Smooth muscle cell (in vitro differentiated cells): ENCODE data around the gene CAMK1D. TPM values are rescaled to one million over a fixed set of nuclear protein-coding genes. Genes with fewer than 3 reads are reported as not detected.

ENCODE experiments used
- DNase-seq: peaks from one replicate; lab custom pipeline; 2025; ENCODE audit not compliant: unreplicated experiment; lab: John Stamatoyannopoulos, UW
- H2AFZ ChIP-seq: fragments of 200-600 bp; sonication (generic); 2 replicates; pipeline ENCODE4 v1.6.0; 2016; ENCODE audit warnings: antibody characterized with exemption, low read depth, mild to moderate bottlenecking
- H3F3A ChIP-seq: fragments of 200-600 bp; sonication (generic); 2 replicates; pipeline ENCODE4 v1.6.0; 2017; ENCODE audit warnings: antibody characterized with exemption, low read depth
- H3K27ac ChIP-seq: fragments of 200-600 bp; sonication (generic); 2 replicates; pipeline ENCODE4 v1.5.1; 2016; ENCODE audit warnings: low read depth, mild to moderate bottlenecking
- H3K27me3 ChIP-seq: fragments of 200-600 bp; sonication (generic); 2 replicates; pipeline ENCODE4 v1.6.1; 2016; ENCODE audit warnings: low read depth, mild to moderate bottlenecking
- H3K36me3 ChIP-seq: fragments of 200-600 bp; sonication (generic); 2 replicates; pipeline ENCODE4 v1.5.1; 2016; ENCODE audit warnings: low read depth
- H3K4me1 ChIP-seq: fragments of 200-600 bp; sonication (generic); 2 replicates; pipeline ENCODE4 v1.5.1; 2016; ENCODE audit warnings: low read depth
- H3K4me2 ChIP-seq: fragments of 200-600 bp; sonication (generic); 2 replicates; pipeline ENCODE4 v1.6.0; 2016; ENCODE audit warnings: mild to moderate bottlenecking
- H3K4me3 ChIP-seq: fragments of 200-600 bp; sonication (generic); 2 replicates; pipeline ENCODE4 v1.5.1; 2016; ENCODE audit warnings: mild to moderate bottlenecking
- H3K79me2 ChIP-seq: fragments of 200-600 bp; sonication (generic); 2 replicates; pipeline ENCODE4 v1.6.0; 2016; ENCODE audit warnings: low read depth, mild to moderate bottlenecking
- H3K9ac ChIP-seq: fragments of 200-600 bp; sonication (generic); 2 replicates; pipeline ENCODE4 v1.6.0; 2016; ENCODE audit warnings: low read depth
- H3K9me3 ChIP-seq: fragments of 200-600 bp; sonication (generic); replicated peaks from 2 replicates; pipeline ENCODE4 v1.5.1; 2016; ENCODE audit warnings: low read depth
- H4K20me1 ChIP-seq: fragments of 200-600 bp; sonication (generic); 2 replicates; pipeline ENCODE4 v1.6.0; 2016; ENCODE audit warnings: low read depth
- WGBS: methylation state at CpG from one replicate; pipeline ENCODE4 v1.1.7; 2016; ENCODE audit warnings: low lambda C conversion rate; 5-methylcytosine and 5-hydroxymethylcytosine counted together
- polyA plus RNA-seq: library from polyadenylated mRNA; unstranded; fragments of >200 nt; fragmentation: Nextera tagmentation; extraction: Ambion mirVana; gene quantifications from 2 replicates; pipeline ENCODE4 v1.2.1, GENCODE V29; 2016
- total RNA-seq: library from RNA; depleted of rRNA; stranded (reverse); fragments of >200 nt; gene quantifications from 2 replicates; pipeline ENCODE4 v1.2.3, GENCODE V29; 2014
- TF ChIP-seq, protein P1 (sequence below): fragments of 200-600 bp; sonication (generic); IDR thresholded peaks from 2 replicates; pipeline ENCODE4 v1.5.1; 2017; ENCODE audit warnings: borderline replicate concordance, mild to moderate bottlenecking, antibody characterized with exemption; ENCODE audit not compliant: insufficient read depth, poor library complexity, severe bottlenecking

The CAMK1D gene
- total and polyA plus RNA-seq, 2 experiments from 2014 or later: 1.6 to 2.3 TPM

DNA sequence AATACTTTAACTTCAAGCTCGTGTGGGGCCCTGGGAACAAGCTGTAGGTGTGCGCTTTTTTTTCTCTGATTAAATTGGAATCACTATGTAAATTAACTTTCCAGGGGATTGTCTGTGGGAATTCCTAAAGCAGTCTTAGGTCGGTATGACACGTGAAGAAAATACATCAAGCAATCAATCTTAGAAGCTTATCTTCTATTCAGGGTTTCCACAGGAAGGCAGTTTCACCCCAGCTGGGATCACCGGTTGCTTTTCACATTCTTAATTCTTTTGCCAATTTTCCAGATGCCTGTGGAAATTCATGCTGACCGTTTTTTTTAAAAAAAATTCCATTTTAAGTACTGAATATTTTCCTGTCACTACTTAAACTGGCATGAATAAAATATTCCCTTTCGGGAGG is 41.9 kb downstream of the CAMK1D start:
- no peak for DNase-seq
- no peak overlapping the region for H3K27ac ChIP-seq
- H3K4me1 ChIP-seq: no peaks in the 10 kb centered on the region
- H2AFZ ChIP-seq: no peak overlapping the region
- H3K79me2 ChIP-seq: no peaks in the 10 kb centered on the region
- no peak overlapping the region for H3K4me2 ChIP-seq
- H3K27me3 ChIP-seq: peaks cover 15% of the 10 kb centered on the region
- no peaks in the 10 kb centered on the region for H3F3A ChIP-seq
- H3K4me3 ChIP-seq: no peak overlapping the region
- WGBS: 71% methylated on average over 7 of the region's 7 CpGs
- H3K9me3 ChIP-seq: no peaks in the 10 kb centered on the region
- H3K9ac ChIP-seq: no peak overlapping the region
- no peaks in the 10 kb centered on the region for H3K36me3 ChIP-seq
- TF ChIP-seq, protein P1, sequence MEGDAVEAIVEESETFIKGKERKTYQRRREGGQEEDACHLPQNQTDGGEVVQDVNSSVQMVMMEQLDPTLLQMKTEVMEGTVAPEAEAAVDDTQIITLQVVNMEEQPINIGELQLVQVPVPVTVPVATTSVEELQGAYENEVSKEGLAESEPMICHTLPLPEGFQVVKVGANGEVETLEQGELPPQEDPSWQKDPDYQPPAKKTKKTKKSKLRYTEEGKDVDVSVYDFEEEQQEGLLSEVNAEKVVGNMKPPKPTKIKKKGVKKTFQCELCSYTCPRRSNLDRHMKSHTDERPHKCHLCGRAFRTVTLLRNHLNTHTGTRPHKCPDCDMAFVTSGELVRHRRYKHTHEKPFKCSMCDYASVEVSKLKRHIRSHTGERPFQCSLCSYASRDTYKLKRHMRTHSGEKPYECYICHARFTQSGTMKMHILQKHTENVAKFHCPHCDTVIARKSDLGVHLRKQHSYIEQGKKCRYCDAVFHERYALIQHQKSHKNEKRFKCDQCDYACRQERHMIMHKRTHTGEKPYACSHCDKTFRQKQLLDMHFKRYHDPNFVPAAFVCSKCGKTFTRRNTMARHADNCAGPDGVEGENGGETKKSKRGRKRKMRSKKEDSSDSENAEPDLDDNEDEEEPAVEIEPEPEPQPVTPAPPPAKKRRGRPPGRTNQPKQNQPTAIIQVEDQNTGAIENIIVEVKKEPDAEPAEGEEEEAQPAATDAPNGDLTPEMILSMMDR: no peak
- no peaks in the 10 kb centered on the region for H4K20me1 ChIP-seq

DNA sequence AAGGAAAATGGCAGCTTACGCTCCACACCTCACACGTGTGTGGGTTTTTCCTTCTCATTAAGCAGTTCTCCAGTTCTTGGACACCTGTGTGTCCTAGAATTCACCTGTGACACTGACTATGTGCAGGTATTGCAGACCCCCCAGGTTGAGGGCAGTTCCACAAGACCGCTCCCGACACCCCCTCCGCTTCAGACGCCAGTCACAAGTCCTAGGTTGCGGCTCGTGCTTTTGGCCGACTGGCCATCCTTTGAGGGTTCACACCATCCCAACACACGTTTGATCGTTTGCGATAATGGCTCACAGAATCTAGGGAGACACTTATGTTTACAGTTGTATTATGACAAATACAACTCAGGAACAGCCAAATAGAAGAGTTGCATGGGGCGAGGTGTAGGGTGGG is 44.5 kb downstream of the CAMK1D start:
- DNase-seq: no peak
- no peak overlapping the region for H3K27ac ChIP-seq

DNA sequence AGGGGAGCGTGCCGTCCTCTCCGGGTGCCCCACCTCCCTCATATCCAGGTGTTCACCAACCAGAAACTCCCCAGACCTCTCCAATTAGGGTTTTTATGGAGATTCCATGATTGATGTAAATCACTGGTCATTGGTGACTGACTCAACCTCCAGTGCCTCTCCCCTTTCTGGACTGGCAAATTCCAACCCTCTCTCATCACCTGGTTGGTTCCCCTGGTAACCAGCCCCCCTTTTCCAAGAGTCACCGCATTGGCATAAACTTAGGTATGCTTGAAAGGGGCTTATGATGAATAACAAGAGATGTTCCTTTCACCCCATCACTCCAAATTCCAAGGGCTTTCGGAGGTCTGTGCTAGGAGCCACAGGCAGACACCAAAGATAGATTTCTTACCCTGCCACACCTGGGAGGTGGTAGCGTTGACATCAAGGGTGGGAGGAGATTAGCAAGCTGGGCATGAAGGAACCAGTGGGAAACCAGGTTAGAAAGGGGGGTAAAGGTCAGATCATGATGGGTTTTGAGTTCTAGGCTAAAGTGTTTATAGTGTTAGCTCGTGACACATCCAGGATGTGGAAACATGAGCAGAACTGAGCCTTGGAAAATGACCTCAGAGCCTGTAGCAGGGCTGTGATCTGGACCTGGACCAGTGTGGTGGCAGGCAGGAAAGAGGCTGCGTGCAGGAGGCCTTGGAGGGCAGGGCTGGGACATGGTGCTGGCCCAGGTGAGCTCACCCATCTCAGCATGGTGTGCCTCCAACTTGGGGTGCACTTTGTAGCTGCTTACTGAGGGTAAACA is 45.1 kb downstream of the CAMK1D start:
- Histone ChIP-seq H3K27ac (no peak overlapping the region), H3K9me3 (no peaks in the 10 kb centered on the region), H4K20me1 (no peaks in the 10 kb centered on the region), H3K4me2 (no peak overlapping the region), H2AFZ (no peak overlapping the region), H3F3A (no peaks in the 10 kb centered on the region), H3K9ac (no peak overlapping the region), H3K79me2 (no peaks in the 10 kb centered on the region), H3K36me3 (no peaks in the 10 kb centered on the region), H3K27me3 (no peaks in the 10 kb centered on the region), H3K4me3 (no peak overlapping the region), H3K4me1 (no peaks in the 10 kb centered on the region)
- 88% methylated on average over 8 of the region's 8 CpGs for WGBS
- DNase-seq: no peak
- TF ChIP-seq, protein P1: no peak

More for the DNA sequence above, 44.5 kb downstream of the CAMK1D start:
- TF ChIP-seq, protein P1: no peak
- no peaks in the 10 kb centered on the region for H3K79me2 ChIP-seq
- H3K9ac ChIP-seq: no peak overlapping the region
- no peaks in the 10 kb centered on the region for H4K20me1 ChIP-seq
- peaks cover 2% of the 10 kb centered on the region for H3K27me3 ChIP-seq
- no peaks in the 10 kb centered on the region for H3K4me1 ChIP-seq
- no peaks in the 10 kb centered on the region for H3K9me3 ChIP-seq
- 97% methylated on average over 13 of the region's 13 CpGs for WGBS
- no peaks in the 10 kb centered on the region for H3F3A ChIP-seq
- no peak overlapping the region for H2AFZ ChIP-seq
- H3K4me2 ChIP-seq: no peak overlapping the region
- H3K36me3 ChIP-seq: no peaks in the 10 kb centered on the region
- no peak overlapping the region for H3K4me3 ChIP-seq

DNA sequence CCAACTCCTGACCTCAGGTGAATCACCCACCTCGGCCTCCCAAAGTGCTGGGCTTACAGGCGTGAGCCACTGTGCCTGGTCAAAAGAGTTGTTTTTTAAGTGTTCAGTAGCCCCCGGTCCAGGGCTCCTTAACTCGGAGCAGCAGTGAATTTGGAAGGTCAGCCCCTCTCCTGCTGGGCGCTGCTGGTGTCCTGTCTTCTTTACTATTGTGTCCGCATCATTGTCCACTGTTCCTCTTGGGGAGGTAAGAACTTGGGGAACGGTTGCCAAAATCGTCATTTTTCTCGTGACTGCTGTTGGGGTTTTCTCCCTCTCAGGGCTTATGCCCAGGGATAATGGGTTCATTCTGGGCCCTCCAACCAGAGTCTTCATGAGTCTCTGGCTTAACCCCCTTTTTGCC is 46.7 kb downstream of the CAMK1D start:
- H3K79me2 ChIP-seq: no peaks in the 10 kb centered on the region
- H3K27ac ChIP-seq: no peak overlapping the region
- no peak overlapping the region for H3K4me3 ChIP-seq
- no peak overlapping the region for H2AFZ ChIP-seq
- no peak overlapping the region for H3K9ac ChIP-seq
- 95% methylated on average over 9 of the region's 9 CpGs for WGBS
- DNase-seq: no peak
- no peak overlapping the region for H3K4me2 ChIP-seq
- H4K20me1 ChIP-seq: no peaks in the 10 kb centered on the region
- H3F3A ChIP-seq: no peaks in the 10 kb centered on the region
- no peaks in the 10 kb centered on the region for H3K4me1 ChIP-seq
- no peaks in the 10 kb centered on the region for H3K36me3 ChIP-seq
- H3K27me3 ChIP-seq: no peaks in the 10 kb centered on the region
- TF ChIP-seq, protein P1: no peak
- no peaks in the 10 kb centered on the region for H3K9me3 ChIP-seq
